Activated CD4-positive, CD25-positive, alpha-beta regulatory T cell treated with anti-CD3 and anti-CD28 coated beads, Interleukin-2, amount 50 U/mL, for 72 hours (primary cell): ENCODE results near the gene HTT.
A peak's percentile ranks its signal among the peaks of the same experiment; 100 is the strongest.

Source experiments
- DNase-seq: peaks from one replicate; pipeline ENCODE4 v3.0.0; 2021

HTT gene

GRCh38 chr4:3280466-3280865 is 206.0 kb downstream of the HTT start:
- DNase-seq, result no peak

DNA sequence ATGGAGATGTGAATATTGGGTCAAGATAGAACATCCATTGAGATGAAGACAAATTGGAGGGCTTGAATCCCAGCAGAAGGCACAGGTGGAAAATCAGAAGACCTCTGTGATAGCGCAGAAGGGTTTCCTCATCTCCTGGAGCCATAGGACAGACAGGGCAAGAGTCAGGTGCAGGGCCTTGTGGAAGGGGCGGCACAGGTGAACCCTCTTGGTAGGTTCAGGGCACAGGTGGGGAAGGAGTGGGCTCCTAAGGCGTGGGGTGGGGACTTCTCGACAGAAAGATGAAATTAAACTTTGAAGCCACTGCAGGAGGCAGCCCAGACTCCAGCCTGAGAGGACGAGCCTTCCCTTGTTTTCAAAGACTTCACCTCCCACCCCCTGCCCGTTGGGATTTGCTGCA is 209.0 kb downstream of the HTT start:
- no peak for DNase-seq

GRCh38 chr4:3283916-3284315 is 209.4 kb downstream of the HTT start:
- DNase-seq, result no peak

DNA sequence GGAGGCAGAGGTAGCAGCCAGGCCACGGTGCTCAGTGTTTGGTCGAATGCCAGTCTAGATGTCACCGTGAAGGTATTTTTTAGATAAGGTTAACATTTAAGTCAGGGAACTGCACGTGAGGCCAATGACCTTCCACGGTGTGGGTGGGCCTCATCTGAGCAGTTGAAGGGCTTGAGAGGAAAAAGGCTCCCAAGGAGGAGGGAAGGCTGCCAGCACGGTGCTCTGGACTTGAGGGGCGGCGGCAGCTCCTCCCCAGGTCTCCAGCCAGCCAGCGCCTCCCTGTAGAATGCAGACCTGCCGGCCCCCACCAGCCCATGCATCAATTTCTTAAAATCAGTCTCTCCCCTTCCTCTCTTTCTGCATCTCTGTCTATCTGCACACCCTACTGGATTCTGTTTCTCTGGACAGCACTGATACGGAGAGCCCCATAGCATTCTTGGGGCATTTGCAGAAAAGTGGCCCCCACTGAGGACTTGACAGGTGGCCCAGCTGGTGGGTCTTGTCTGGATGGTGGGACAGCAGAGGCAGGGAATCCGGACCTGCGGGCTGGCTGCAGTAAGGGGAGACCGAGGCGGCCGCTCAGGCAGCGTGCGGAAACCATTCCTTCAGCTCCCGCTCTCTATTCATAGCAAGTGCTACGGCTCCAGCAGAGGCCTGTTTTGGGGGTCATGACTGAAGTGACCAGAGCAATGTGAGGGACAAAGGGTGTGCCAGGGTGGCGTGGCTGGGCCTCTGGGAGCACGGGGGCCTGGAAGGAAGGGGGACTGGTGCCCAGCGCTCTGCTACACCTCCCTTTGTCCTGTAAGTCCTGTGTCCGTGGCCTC is 210.5 kb downstream of the HTT start:
- no peak for DNase-seq

- no peak for DNase-seq
Observed at GRCh38 chr4:3285558-3286334, 211.3 kb downstream of the HTT start.

DNA sequence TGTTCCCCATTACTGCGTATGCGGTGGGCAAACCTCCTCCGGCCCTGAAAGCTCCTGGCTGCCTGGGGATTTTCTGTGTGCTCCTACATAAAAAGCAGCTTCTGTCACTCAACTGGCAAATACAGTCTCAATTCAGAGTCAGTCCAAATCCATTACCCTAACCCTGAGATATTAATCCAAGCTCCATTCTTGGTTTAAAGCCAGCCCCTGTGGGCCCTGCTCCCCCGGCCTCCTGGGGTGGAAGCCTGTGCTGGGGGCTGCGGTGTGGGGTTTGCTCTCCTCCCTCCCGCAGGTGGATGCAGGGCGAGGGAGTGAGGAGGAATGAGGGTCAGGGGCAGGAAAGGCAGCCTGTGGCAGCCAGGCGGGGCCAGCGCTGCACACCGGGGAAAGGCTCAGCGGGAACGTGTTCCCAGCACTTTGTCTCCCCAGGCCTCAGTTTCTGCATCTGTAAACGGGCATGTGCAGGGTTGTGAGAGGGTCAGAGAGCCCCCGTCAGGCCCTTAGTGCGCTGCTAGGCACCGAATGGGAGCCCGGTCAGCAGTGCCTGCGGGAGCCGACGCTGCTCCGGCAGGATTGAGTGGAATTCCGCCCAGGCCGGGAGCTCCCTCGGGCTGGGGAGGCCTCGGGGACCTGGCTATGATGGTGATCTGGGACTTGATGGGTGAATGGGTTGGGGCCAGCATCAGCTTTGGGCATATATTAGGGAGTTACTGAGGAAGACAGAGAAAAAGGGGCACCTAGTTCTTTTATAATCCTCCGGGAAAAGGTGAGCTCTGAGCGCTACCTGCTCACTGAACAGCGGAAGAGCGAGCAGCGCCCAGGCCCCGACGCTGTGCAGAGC is 212.1 kb downstream of the HTT start:
- no peak for DNase-seq

GRCh38 chr4:3287271-3287971 is 212.9 kb downstream of the HTT start:
- no peak for DNase-seq

DNA sequence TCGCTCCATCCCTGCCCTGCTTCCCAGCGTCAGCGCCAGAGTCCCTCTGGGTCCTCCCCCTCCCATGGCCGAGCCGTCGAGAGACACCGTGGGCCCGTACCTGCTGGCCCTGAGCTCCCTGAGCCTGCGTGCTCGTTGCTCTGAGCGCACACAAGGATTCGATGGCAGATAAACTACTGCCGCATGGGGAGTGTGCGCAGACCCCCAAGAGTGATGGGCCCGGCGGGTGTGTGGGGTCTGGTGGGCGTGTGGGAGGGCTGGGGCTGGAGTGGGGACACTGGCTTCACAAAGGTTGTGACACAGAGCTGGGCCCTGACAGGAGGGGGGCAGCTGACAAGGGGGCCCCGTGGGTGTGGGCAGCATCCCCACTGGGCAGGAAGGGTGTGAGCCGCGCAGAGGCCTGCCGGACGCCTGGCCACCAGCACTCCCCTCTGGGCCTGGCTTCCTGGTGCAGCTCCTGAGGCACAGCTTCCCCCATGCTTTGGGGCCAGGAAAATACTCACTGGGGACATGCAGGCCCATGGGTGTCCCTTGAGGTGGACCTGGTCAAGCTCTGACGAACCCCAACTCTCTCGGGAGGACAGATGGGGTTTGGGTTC is 213.6 kb downstream of the HTT start:
- no peak for DNase-seq

GRCh38 chr4:3288571-3289094 is 214.2 kb downstream of the HTT start:
- no peak for DNase-seq

DNA sequence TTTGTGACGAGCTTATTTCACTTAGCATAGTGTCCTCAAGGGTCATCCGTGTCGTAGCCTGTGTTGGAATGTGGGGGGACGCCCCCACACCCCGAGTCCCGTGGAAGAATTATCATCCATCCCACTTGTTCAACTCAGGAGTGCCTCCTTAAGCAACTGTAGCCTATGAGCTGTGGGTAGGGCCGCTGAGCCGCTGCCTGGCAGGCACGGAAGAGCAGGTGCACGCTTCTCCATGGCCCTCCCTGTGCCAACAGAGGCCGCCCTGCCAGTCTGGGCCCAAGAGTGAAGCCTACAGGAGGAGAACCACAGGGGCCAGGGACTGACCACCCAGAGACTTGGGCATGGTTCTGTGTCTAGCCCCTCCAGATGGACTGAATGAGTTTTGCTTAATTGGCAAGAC is 216.0 kb downstream of the HTT start:
- DNase-seq, result no peak

GRCh38 chr4:3290889-3291321 is 216.4 kb downstream of the HTT start:
- no peak for DNase-seq

DNA sequence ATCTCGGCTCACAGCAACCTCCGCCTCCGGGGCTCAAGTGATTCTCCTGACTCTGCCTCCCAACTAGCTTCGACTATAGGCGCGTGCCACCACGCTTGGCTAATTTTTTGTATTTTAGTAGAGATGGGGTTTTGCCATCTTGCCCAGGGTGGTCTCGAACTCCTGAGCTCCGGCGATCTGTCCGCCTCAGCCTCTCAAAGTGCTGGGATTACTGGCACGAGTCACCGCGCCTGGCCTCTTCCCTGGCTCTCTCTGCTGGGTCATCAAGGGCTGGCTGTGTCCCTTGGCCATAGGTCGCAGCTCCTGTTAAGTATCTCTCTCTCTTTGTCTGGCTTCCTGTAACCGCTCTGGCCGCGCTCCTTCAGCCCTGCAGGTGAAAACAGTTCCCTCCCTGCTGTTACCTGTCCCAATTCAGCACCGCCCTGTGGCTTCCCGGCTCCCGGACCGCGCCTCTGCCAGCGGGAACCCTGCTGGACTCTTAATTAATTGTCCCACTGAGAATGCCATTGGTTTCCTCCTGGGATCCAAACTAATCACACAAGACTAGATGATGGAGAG is 217.0 kb downstream of the HTT start:
- no peak for DNase-seq

- DNase-seq, result peak; percentile 64
Observed at GRCh38 chr4:3291969-3292570, 217.6 kb downstream of the HTT start.

DNA sequence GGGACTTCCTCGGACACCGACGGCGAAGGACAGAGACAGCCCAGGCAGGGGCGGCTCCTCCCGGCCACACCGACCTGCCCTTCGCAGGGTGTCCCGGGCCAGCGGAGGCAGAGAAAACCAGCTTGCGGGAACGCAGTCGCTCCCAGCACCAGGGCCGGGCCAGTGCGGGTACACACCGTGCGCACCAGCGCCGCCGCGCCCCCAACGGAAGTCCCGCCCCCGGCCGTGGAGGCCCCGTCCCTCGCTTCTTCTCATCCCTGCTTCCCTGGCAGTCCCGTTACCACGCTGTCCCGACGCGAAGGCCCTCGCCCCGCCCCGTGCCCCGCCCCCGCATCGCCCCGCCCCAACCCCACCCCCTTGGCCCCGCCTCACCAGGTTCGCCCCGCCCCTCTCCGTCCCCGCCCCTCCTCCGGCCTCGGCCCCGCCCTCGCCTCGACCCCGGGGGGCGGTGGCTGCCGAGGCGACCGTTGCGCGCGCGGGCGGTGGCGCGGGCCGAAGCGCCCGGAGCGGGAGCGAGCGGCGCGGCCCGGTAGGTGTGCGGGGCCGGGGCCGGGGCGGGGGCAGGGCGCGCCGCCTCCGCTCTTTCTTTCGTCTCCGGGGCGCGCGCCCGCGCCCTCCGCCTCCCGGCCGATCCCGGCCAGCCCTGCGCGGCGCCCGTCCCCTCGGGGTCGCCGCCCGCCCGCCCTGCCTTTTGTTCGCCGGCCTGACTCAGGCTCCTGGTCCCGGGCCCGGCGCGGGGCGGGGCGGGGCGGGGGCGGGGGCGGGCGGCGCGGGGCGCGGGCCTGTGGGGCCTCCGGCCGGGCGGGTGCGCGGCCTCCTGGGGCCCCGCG is 218.3 kb downstream of the HTT start, which contains the start of gene RGS12:
Gene RGS12 (plus strand): TSS at position 451 of the 830 bp plus-strand sequence. CDS start 23,150 bp downstream, outside the sequence.
- peak; percentile 87 for DNase-seq
